ENCODE results near the gene CCDC137.

CCDC137 gene

DNA sequence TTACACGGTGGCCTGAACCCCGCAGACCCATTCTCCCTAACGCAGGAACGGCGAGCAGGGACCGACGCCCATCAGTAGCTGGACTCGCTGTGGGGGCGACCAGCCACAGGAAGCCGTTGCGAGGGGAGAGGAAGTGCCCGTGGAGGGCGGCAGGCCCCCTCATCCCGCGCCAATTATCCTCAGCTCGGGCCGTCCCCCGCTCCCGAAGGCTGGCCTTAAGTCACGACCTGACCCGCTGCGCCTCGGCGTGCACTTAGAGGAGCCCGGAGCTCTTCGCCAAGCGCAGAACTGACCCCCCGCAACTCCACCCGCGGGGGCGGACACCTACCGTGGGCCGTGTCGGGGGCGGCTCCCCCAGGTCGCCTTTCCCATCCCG, 16.7 kb downstream of the CCDC137 start:
- no peak for DNase-seq (ENCODE audit: low spot score)

- DNase-seq (ENCODE audit: low spot score), result peak; percentile 100
These were observed 17.3 kb downstream of the CCDC137 start, which contains the start of the genes ARL16 and HGS for GRCh38 chr17:81683584-81684441. TSS of gene ARL16 (minus strand) at chr17:81683797. CDS start at chr17:81683753, 44 bp downstream. TSS of gene HGS (plus strand) at chr17:81684011. CDS start at chr17:81684067, 56 bp downstream.

- DNase-seq (ENCODE audit: low spot score), result no peak
These were observed 17.9 kb downstream of the CCDC137 start for GRCh38 chr17:81684442-81684911.

- no peak for DNase-seq (ENCODE audit: low spot score)
These were observed 18.6 kb downstream of the CCDC137 start for GRCh38 chr17:81685108-81685507.

GRCh38 chr17:81686614-81687013, 20.1 kb downstream of the CCDC137 start:
- no peak for DNase-seq (ENCODE audit: low spot score)

DNA sequence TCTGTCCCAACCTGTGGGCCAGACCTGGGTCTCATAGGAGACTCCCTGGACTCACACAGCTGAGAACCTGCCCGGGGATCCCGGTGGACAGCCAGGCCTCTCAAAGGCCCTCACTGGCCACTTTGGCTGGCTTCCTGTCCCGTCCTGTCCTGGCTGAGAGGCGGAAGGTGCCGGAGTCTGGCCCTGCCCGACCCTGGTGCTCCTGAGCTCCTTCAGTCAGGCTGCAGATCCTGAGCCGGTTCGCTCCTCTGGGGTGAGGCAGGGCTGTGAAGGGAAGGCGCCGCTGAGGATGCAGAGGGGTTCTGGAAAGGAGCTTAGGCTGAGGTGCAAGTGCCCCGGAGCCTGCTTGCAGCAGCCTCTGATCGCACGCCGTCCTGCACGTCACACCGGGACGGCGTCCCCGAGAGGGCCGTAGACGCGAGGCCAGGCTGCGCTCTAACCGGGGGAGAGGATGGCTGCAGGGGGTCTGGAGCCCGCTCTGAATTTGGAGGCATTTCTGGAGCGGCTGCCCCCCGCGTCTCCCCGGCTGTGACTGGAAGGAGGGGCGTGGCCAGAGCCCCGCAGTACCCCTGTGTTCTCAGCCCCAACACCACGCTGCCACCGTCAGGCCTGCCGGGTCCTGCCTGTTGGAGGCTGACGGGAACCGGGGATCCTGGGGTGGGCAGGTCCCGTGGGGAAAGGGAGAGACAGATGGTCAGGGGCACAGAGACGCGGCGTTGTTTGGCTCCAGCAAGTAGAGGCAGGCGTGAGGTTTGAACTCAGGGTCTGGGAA, 21.4 kb downstream of the CCDC137 start:
- no peak for DNase-seq (ENCODE audit: low spot score)

DNA sequence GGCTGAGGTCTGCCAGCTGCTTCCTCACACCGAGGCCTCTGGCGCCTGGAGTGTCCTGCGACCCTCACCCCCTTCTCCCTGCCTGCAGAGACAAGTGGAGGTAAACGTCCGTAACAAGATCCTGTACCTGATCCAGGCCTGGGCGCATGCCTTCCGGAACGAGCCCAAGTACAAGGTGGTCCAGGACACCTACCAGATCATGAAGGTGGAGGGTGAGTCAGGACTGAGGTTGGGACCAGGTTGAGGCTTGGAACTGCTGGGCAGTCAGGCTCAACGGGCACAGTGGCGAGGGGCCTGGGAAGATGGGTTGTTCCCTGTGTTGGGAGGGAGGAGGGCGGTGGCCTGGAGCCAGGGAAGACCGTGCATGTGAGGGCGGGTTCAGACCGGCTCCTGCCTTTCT, 22.1 kb downstream of the CCDC137 start:
- no peak for DNase-seq (ENCODE audit: low spot score)

GRCh38 chr17:81690066-81690465, 23.5 kb downstream of the CCDC137 start:
- no peak for DNase-seq (ENCODE audit: low spot score)

DNA sequence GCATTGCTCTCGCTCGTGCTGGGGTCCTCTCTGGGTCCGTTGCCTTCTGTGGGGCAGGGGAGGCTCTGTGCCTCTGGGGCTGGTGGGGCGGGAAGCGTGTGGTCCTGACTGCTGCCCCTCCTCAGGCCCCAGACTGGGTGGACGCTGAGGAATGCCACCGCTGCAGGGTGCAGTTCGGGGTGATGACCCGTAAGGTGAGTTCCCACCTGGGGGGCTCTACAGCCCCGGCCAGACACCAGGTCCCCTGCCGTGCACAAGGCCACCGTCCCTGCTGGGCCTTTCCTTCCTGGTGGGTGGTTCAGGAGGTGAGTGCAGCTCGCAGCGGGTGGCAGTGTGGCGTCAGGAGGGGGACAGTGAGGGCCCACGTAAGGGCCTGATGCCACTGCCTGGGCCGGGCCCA, 24.0 kb downstream of the CCDC137 start:
- no peak for DNase-seq (ENCODE audit: low spot score)

DNA sequence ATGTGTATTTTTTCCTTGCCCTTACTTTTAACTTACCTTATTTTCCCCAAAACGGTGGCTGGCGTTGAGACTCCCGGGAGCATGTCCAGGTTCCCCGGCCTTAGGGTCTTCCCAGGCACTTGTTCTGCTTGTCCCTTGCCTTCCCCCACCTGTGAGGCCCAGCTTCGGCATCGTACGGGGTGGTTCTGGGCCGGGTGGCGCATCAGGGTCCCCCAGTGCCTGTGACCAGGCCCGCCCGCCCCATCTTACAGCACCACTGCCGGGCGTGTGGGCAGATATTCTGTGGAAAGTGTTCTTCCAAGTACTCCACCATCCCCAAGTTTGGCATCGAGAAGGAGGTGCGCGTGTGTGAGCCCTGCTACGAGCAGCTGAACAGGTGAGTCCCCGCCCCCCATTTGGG, 24.7 kb downstream of the CCDC137 start:
- DNase-seq (ENCODE audit: low spot score), result no peak

DNA sequence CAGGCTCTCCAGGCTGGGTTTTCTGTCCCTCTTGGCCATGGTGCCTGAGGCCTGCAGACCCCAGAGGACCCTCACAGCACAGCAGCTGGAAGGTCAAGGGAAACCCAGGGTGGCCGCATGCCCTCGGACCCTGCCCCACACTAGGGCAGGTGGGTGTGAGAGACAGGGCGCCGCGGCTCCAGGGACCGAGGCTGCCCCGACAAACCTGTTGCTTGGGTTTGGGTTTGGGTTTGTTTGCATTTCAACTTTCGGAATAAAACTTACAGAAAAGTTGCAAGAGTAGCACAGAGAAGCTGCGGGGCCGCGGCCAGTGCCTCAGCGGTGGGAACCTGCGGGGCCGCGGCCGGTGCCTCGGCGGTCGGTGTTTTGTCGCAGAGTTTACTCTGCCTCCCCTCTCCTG, 25.1 kb downstream of the CCDC137 start:
- DNase-seq (ENCODE audit: low spot score), result no peak

- no peak for DNase-seq (ENCODE audit: low spot score)
These were observed 27.1 kb downstream of the CCDC137 start for GRCh38 chr17:81693509-81694210.

- no peak for DNase-seq (ENCODE audit: low spot score)
These were observed 28.3 kb downstream of the CCDC137 start for GRCh38 chr17:81694810-81695209.

GRCh38 chr17:81695211-81695610, 28.7 kb downstream of the CCDC137 start:
- no peak for DNase-seq (ENCODE audit: low spot score)

DNA sequence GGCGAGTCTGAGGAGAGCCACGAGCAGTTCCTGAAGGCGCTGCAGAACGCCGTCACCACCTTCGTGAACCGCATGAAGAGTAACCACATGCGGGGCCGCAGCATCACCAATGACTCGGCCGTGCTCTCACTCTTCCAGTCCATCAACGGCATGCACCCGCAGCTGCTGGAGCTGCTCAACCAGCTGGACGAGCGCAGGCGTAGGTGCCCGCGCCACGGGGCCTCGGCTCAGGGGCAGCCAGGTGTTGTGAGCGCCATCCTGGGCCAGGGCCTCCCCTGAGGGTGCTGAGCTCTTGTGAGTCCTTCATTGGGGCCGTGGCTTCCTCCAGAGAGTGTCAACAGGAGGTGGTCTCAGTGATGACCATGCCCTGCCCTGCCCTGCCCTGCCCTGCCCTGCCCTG, 29.3 kb downstream of the CCDC137 start:
- DNase-seq (ENCODE audit: low spot score), result no peak

DNA sequence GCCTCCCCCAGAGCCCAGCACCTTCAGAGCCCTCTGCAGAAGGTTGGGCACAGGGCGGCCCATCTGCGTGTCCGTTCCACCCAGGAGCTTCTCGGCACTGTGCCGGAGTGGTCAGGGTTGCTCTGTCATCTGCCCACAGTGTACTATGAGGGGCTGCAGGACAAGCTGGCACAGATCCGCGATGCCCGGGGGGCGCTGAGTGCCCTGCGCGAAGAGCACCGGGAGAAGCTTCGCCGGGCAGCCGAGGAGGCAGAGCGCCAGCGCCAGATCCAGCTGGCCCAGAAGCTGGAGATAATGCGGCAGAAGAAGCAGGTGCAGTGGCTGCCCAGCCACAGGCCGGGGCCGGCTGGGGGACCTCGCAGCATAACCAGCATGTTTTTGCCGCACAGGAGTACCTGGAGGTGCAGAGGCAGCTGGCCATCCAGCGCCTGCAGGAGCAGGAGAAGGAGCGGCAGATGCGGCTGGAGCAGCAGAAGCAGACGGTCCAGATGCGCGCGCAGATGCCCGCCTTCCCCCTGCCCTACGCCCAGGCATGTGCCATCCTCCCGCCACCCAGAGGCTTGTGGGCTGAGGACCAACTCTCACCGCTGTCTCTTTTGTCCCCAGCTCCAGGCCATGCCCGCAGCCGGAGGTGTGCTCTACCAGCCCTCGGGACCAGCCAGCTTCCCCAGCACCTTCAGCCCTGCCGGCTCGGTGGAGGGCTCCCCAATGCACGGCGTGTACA, 29.8 kb downstream of the CCDC137 start:
- no peak for DNase-seq (ENCODE audit: low spot score)

GRCh38 chr17:81697261-81698044, 30.9 kb downstream of the CCDC137 start:
- no peak for DNase-seq (ENCODE audit: low spot score)

DNA sequence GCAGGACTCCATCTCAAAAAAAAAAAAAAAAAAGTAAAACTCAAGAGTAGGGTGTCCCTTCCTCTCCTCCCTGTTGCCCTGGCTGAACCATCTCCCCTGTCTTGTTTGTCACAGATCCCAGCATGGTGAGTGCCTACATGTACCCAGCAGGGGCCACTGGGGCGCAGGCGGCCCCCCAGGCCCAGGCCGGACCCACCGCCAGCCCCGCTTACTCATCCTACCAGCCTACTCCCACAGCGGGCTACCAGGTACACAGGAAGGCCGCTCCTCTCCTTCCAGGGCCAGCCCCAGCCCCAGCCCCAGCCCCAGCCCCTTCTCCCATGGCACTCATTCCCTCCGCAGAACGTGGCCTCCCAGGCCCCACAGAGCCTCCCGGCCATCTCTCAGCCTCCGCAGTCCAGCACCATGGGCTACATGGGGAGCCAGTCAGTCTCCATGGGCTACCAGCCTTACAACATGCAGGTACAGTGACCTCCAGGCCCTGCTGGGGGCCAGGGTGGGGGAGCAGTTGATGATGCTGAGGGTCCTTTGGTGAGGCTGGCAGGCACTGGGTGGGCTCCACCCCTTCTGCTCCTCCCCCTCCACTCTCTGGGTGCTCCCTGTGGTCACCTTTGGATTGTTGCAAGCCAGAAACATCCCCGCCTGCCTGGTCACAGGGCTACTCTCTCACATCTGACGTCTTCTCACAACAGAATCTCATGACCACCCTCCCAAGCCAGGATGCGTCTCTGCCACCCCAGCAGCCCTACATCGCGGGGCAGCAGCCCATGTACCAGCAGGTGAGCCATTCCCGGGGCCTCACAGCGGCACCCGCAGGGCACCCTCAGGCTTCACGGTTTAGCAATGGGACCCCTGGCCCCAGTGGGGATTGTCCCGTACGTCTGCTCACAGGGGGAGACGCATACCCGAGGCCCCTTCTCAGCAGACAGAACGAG, 34.1 kb downstream of the CCDC137 start:
- DNase-seq (ENCODE audit: low spot score), result no peak

DNA sequence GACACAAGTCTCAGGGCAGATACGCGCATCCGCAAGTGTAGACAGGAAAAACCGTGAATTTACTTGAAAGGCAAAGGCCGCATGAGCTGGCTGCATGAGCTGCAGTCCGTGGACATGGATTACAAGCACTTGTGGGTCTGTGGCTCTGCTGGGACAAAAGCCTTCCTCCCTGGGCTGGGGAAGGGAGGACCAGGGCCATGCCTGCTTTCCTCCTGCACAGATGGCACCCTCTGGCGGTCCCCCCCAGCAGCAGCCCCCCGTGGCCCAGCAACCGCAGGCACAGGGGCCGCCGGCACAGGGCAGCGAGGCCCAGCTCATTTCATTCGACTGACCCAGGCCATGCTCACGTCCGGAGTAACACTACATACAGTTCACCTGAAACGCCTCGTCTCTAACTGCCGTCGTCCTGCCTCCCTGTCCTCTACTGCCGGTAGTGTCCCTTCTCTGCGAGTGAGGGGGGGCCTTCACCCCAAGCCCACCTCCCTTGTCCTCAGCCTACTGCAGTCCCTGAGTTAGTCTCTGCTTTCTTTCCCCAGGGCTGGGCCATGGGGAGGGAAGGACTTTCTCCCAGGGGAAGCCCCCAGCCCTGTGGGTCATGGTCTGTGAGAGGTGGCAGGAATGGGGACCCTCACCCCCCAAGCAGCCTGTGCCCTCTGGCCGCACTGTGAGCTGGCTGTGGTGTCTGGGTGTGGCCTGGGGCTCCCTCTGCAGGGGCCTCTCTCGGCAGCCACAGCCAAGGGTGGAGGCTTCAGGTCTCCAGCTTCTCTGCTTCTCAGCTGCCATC, 34.9 kb downstream of the CCDC137 start:
- DNase-seq (ENCODE audit: low spot score), result peak; percentile 66

Measured in HuH-7 (cell line).